ENCODE data around the gene HGS.
A peak's percentile ranks its signal among the peaks of the same experiment; 100 is the strongest.
"Not testable (repeated sequence)": the region's sequence is repeated elsewhere in the genome, so short reads cannot be mapped to it uniquely, and the experiment has no call there.

Gene HGS

DNA sequence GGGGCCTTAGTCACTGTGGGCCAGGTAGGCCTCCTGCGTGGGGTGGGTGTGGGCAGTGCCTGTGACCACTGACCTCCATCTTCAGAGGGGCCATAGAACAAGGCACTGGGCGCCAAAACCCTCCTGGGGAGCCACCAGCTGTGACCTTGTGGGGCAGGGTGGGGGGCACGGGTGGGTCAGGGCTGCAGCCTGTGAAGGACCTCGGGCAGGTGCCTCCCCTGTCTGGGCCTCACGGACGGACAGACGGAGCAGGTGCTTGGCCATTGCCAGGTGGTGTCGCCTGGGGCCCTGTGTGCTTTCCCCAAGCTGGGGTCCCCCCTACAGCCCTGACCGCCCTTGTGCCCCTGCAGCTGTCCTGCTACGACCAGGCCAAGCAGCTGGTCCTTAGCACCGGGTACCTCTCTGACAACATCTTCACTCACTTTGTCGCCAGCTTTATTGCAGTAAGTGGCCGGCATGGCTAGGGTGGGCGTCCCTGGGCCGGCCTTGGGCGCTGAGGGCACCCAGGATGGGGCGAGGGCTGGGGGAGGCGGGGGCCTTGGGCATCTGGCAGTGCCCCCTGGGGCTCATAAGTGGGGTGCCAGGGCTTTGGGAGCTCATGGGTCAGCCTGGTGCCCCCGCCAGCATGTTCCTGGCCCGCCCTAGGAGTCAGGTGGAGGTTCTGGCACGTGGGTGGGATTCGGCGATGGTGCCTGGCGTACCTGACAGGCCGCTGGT is 33.4 kb downstream of the HGS start:
- no peak for DNase-seq (ENCODE audit: low read depth in 3 of 3)

DNA sequence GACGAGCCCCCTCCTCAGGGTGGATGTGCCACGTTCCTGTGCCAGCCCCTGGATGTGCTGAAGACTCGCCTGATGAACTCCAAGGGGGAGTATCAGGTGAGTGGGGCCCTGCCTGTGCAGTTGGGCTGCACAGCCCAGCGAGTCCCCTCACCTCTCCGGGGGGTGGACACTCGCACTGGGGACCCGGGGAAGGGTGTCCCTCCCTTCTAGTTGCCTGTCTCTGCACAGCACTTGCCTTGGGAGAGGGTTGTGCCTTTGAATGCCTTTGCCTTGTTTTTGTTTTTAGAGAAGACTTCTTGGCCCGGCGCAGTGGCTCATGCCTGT is 33.9 kb downstream of the HGS start:
- no peak for DNase-seq (ENCODE audit: low read depth in 3 of 3)

- no peak for DNase-seq (ENCODE audit: low read depth in 3 of 3)
Observed at GRCh38 chr17:81719410-81720266, 35.8 kb downstream of the HGS start.

DNA sequence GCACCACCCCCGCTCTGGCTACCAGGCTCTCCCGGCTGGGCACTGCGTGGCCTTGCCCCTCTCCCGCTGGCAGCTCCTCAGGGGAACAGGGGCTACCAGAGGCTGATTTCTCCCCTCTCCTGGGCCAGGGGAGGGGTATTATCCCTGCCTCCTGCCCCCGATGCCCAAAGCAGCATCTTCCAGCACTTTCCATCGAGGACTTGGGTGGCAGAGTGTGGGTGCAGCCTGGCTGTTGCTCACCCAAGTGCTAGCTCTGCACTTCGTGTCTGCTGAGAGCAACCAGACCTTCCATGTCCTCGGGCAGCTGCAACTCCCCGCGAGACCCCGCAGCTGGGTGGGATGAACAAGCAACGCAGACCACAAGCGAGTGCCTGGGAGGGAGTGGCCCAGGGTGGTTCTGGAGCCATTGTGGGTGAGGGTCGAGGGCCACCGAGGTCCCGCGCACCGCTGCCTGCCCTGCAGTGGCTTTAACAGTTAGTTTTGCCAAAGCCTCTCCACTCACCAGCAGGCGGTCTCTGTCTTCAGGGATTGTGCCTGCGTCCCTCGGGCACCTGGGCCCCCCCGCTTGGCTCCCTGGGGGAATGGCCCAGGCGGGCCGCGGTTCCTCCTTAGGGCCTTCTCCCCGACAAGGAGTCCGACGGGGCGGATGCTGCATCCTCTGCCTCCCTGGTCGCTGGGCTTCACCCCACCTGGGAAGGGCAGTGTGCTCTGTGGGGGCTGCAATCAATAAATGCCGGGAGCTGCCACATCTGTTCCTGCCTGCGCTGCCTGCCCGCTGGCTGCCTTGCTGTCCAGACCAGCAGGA is 36.7 kb downstream of the HGS start:
- no peak for DNase-seq (ENCODE audit: low read depth in 3 of 3)

DNA sequence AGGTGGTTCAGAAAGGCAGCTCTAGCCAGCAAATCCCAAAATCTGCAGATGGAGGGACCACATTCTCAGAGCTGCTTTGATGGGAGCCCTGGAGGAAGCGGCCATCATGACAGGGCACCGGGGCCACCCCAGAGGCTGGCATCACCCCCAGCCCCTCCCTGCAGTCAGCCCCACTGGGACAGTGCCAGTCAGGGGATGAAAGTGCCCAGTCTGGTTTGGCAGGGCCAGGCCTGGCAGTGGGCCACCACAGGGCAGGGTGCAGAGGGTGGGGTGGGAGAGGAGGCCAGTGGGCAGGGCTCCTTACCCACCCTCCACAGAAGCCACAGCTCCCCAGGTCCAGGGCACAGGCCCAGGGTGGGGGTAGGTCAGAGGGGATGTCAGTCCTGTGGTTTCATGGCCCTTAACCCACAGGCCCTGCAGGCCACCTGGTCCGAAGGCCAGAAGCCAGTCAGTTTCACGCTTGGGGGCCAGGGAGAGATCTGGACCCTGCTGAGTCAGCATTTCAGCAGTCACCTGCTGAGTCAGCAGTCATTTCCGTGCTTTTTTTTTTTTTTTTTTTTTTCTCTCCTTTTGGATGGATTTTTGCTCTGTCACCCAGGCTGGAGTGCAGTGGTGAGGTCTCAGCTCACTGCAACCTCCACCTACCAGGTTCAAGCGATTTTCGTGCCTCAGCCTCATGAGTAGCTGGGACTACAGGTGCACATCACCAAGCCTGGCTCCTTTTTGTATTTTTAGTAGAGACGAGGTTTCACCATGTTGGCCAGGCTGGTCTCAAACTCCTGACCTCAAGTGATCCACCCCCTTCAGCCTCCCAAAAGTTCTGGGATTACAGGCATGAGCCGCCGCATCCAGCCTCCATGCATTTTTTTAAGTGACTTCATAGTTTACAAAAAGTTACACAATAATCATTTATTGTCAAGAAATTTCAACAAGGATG is 38.6 kb downstream of the HGS start:
- no peak for DNase-seq (ENCODE audit: low read depth in 3 of 3)

DNA sequence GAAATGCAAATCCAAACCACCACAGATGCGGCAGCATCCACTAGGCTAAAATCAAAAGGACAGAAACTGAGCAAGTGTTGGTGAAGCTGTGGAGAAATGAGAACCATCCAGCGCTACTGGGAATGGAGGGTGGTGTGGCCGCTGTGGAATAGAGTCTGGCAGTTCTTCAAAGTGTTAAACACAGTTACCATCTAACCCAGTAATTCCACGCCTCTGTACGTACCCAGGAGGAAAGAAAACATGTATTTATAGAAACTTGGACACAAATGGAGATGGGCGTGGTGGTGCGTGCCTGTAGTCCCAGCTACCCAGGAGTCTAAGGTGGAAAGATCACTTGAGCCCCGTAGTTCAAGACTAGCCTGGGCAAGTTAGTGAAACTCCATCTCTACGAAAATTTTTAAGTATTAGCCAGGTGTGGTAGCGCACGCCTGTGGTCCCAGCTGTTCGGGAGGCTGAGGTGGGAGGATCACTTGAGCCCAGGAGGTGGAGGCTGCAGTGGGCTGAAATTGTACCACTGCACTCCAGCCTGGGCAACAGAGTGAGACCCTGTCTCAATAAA is 39.9 kb downstream of the HGS start:
- DNase-seq (ENCODE audit: low read depth in 3 of 3) = no peak

GRCh38 chr17:81725439-81725838 is 41.6 kb downstream of the HGS start:
- no peak for DNase-seq (ENCODE audit: low read depth in 3 of 3)

DNA sequence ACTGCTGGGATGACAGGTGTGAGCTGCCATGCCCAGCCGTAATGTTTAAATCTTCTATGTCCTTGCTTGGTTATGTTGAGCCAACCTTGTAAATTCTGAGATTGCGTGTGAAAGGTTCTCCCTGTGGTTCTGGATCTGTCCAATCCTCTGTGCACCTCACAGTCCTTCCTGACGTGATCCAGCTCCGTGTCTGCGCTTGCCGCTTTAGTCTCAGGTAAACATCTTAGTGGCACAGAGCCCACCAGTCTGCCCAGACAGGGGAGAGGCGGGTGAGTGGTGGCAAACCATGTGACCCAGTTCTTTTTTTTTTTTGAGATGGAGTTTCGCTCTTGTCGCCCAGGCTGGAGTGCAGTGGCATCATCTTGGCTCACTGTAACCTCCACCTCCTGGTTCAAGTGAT is 42.2 kb downstream of the HGS start:
- no peak for DNase-seq (ENCODE audit: low read depth in 3 of 3)

GRCh38 chr17:81727324-81728031 is 43.7 kb downstream of the HGS start:
- DNase-seq (ENCODE audit: low read depth in 3 of 3) = no peak

DNA sequence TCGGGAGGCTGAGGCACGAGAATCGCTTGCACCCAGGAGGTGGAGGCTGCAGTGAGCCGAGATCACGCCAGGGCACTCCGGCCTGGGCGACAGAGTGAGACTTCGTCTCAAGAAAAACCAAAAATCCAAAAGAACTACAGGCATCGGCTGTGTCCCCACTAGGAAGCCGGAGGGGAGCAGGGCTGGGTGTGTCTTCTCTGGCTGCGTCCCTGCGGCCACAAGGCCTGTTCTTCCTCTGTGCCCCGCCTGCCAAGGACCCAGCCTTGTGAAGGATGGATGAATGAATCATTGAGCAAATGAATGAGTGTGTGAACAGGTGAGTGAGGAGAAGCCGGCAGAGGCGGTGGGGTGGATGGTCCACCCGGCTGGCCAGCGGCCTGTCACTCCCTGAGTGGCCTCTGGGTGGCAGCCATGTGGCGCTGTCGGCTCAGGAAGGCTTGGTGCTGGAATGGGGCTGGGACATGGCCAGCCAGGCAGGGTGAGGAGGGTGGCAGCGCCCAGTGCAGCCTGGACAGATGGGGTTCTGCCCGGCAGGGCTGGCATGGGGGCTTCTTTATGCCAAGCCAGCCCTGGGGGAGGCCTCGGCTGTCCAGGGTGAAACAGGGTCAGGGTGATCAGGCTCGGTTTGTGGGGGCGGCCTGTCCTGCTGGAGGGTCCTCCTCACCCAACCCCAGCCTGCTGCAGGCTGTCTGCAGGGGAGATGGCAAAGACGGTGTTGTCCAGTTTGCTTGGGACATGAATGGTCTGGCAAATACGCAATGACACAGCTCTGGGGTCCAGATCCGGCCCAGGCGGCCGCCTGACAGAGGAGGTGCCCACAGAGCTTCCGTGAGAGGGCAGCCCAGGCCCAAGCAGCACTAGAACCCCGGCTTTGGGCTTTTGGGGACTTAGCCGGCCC is 49.9 kb downstream of the HGS start:
- DNase-seq (ENCODE audit: low read depth in 3 of 3) = peak in 2 of 3 experiments; percentile 49 to 69

DNA sequence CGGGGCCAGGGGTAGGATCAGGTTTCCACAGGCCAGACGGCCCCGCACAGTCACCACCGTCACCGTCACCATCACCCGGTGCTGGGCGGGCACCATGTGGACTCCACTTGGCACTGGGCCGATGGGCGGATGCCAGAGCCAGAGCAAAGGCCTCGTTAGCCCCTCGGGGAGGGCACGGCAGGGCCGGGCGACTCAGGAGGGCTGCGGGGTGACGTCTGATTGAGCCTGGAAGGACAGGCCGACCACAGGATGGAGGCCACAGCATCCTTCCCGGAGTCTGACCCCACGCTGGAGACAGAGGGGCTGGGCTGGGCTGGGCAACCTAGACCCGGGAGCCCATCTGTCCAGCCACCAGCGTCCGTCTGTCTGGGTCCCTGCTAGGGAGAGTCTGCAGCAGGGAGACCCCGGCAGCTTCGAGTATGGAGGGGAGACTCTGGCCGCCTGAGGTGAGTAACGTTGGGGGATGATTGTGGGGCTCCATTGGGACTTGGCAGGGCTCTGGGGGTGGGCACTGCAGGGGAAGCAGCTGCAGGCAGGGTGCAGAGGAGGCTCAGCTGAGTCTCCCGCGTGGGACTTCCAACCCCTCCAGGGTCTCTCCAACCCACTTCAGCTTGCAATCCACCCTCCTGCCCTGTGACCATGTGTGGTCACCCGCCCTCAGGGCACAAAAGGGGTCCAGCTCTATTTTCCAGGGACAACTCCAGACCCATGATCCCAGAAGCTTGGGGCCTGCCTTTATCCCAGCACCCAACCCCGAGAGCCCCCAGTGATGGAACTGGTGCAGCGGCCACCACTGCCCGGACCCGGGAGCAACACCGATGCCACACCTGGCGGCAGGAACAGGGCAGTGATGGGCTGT is 50.8 kb downstream of the HGS start:
- DNase-seq (ENCODE audit: low read depth in 3 of 3) = no peak

GRCh38 chr17:81735264-81736102 is 51.7 kb downstream of the HGS start:
- DNase-seq (ENCODE audit: low read depth in 3 of 3) = no peak

- DNase-seq (ENCODE audit: low read depth in 3 of 3) = no peak
Observed at GRCh38 chr17:81737947-81738800, 54.4 kb downstream of the HGS start.

GRCh38 chr17:81738801-81739393 is 55.1 kb downstream of the HGS start:
- no peak for DNase-seq (ENCODE audit: low read depth in 3 of 3)

DNA sequence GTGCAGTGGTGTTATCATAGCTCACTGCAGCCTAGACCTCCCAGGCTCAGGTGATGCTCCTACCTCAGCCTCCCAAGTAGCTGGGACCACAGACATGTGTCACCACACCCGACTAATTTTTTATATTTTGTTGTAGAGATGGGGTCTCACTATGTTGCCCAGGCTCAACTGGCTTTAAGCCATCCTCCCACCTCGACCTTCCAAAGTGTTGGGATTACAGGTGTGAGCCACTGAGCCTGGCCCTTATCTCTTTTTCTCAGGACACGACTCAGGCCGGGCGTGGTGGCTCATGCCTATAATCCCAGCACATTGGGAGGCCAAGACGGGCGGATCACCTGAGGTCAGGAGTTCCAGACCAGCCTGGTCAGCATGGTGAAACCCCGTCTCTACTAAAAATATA is 55.8 kb downstream of the HGS start:
- DNase-seq (ENCODE audit: low read depth in 3 of 3) = not testable (repeated sequence)

- DNase-seq (ENCODE audit: low read depth in 3 of 3) = no peak
Observed at GRCh38 chr17:81740395-81740961, 56.7 kb downstream of the HGS start.
